GM21423 (cell line): Measurements from ENCODE around the gene SLC16A5.

Experiments used
- ATAC-seq: cut with Tn5 transposase; IDR thresholded peaks from one replicate; pipeline ENCODE4 v1.9.1; 2021; ENCODE audit warnings: mild to moderate bottlenecking, moderate library complexity; ENCODE audit not compliant: unreplicated experiment

SLC16A5 gene

DNA sequence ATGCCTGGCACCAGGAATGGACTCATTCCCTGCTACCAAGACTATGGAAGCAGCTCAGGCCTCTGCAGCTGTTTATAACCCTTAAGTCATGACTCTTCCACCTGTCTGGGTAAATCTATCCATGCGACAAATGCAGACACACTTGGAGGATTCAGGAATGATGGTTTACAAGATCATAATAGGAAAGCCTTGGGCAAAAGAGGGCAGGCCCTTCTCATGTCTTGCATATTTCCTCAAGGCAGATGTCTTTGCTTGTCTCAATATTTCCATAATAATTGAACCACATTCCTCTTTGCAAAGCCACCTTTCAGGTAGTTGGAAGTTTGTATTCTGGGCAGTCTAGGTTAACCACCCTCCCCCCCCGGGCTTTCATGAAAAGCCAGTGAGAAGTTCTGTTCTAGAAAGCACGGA lies 67.4 kb downstream of the SLC16A5 start:
- ATAC-seq = no peak
